ENCODE measurements around the gene HDAC5. TPM values are rescaled to one million over a fixed set of nuclear protein-coding genes. Genes with fewer than 3 reads are reported as not detected.

Gene HDAC5
- total RNA-seq, 1 experiment from 2014 or later: 33.7 TPM

DNA sequence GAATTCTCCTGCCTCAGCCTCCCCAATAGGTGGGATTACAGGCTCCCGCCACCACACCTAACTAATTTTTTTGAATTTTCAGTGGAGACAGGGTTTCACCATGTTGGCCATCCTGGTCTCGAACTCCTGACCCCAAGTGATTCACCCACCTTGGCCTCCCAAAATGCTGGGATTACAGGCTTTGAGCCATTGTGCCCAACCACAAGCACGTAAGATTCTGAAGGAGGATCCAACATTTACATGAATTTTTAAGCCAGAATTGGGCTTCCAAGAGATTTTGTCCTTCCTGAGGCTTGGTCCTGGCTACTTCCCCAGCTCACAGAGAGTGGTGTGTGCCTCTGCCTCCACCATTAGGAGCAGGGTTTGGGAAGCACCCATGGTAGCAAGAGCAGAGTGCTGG, 41.8 kb downstream of the HDAC5 start:
- DNase-seq (ENCODE audit: low read depth, low spot score): no peak
- in situ Hi-C loops (cut with HindIII; ENCODE audit: low pct_unique_long_range_greater_than_20kb, low sequenced_read_pairs): no loop called here

GRCh38 chr17:44079877-44080821, 43.3 kb downstream of the HDAC5 start:
- in situ Hi-C loops (cut with HindIII; ENCODE audit: low pct_unique_long_range_greater_than_20kb, low sequenced_read_pairs): no loop called here
- no peak for DNase-seq (ENCODE audit: low read depth, low spot score)

GRCh38 chr17:44078412-44078811, 45.0 kb downstream of the HDAC5 start:
- DNase-seq (ENCODE audit: low read depth, low spot score): no peak
- in situ Hi-C loops (cut with HindIII; ENCODE audit: low pct_unique_long_range_greater_than_20kb, low sequenced_read_pairs): no loop called here

DNA sequence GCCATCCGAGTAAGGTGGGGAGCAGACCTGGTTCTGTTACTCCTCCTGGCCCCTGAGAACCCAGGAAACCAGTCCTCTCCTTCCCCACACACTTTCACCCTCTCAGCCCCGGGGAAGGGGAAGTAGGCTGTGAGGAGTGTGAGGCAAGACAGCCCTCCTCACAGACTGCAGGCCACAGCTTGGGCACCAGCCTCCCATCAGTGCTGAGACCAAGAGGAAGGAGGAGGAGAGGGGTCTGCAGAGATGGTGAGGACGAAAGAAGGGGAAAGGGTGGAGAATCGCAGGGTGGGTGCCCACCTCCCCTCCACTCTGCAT, 45.9 kb downstream of the HDAC5 start:
- in situ Hi-C loops (cut with HindIII; ENCODE audit: low pct_unique_long_range_greater_than_20kb, low sequenced_read_pairs): no loop called here
- DNase-seq (ENCODE audit: low read depth, low spot score): no peak

DNA sequence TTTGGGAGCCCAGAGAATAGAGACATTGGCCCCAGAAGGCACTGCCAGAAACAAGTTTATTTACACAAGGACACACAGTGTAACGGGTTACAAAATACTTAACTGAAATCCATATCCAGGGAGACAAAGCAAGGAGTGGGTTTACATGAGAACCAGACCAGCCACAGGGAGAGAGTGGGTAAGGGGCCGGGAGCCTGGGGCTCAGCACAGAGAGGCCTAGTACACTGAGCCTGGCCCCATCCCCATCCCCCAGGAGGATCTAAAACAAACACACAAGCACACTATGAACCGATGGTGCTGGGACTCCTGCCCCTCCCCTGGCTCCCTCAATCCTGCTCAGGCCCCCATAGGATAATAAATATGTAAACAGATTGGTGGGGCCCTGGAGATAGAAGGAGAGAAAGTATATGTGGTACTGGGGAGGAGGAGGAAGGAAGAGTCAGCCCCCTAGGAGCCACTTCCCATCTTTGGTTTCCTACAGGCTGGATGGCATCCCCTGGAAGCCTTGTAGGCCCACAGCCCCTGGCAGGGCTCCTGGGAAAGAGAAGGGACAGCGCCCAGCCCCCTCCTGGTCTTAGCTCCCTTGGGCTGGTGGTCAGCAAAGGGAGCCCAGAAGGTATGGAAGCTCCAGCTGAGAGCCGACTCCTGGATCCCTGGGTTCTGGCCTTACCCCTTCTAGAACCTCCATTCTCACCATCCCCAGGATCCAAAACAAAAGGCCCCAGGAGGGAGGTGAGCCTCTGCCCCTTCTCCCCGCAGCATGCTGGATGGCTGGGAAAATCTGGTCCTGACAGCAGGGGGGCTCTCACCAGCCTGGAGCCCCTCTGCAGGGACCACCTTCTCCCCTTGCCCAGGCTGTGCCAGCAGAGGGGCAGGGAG, 46.5 kb downstream of the HDAC5 start:
- no peak for DNase-seq (ENCODE audit: low read depth, low spot score)
- in situ Hi-C loops (cut with HindIII; ENCODE audit: low pct_unique_long_range_greater_than_20kb, low sequenced_read_pairs): no loop called here

DNA sequence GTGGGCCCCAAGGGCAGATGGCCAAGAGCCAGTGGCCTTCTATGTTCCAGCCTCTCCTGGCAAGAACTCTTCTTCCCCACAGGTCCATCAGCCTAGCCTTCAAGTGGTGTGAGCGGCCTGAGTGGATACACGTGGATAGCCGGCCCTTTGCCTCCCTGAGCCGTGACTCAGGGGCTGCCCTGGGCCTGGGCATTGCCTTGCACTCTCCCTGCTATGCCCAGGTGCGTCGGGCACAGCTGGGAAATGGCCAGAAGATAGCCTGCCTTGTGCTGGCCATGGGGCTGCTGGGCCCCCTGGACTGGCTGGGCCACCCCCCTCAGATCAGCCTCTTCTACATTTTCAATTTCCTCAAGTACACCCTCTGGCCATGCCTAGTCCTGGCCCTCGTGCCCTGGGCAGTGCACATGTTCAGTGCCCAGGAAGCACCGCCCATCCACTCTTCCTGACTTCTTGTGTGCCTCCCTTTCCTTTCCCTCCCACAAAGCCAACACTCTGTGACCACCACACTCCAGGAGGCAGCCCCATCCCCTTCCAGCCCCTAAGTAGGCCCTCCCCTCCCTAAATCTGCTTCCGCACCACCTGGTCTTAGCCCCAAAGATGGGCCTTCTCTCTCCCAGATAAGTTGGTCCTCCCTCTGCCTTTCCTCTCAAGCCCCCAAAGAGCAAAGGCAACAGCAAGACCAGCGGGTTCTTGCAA, 47.7 kb downstream of the HDAC5 start:
- DNase-seq (ENCODE audit: low read depth, low spot score): no peak
- in situ Hi-C loops (cut with HindIII; ENCODE audit: low pct_unique_long_range_greater_than_20kb, low sequenced_read_pairs): no loop called here

- in situ Hi-C loops (cut with HindIII; ENCODE audit: low pct_unique_long_range_greater_than_20kb, low sequenced_read_pairs): no loop called here
- DNase-seq (ENCODE audit: low read depth, low spot score): no peak
These were observed 48.5 kb downstream of the HDAC5 start for GRCh38 chr17:44074911-44075285.

GRCh38 chr17:44074231-44074910, 49.1 kb downstream of the HDAC5 start:
- DNase-seq (ENCODE audit: low read depth, low spot score): no peak

DNA sequence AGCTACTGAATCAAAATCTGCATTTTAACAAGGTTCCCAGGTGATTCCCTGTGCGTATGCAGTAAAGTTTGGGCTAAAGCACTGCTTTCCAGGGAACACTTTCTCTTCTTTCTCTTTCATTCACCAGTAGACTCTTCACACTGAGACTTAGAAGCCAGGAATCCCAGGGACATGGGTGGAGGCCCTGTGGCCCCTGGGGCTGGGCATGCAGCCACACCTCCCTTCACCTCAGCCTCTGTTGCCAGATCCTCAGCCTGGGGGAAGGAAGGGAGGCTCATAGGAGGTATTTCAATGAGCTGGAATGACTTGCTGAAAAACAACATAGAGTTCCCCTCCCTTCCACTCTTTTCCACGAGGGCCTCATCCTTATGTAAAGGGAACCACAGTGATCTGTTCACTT, 51.7 kb downstream of the HDAC5 start:
- in situ Hi-C loops (cut with HindIII; ENCODE audit: low pct_unique_long_range_greater_than_20kb, low sequenced_read_pairs): no loop called here
- DNase-seq (ENCODE audit: low read depth, low spot score): no peak

More at GRCh38 chr17:44074231-44074910, 49.1 kb downstream of the HDAC5 start:
- in situ Hi-C loops (cut with HindIII; ENCODE audit: low pct_unique_long_range_greater_than_20kb, low sequenced_read_pairs): no loop called here

DNA sequence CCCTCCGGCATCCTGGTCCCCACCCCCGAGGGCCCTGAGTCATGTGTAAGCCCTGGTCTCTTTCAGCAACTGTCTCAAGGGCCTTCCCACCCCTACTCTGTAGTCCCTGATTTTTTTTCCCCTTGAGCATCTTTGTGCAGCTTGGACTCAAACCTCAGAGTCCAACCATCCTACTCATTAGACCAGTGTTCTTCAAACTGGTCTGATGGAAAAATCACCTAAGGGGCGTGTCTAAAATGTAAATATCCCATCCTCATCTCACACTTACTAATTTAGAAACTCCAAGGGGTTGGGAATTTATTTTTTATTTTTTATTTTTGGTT, 52.3 kb downstream of the HDAC5 start:
- in situ Hi-C loops (cut with HindIII; ENCODE audit: low pct_unique_long_range_greater_than_20kb, low sequenced_read_pairs): no loop called here
- DNase-seq (ENCODE audit: low read depth, low spot score): no peak

DNA sequence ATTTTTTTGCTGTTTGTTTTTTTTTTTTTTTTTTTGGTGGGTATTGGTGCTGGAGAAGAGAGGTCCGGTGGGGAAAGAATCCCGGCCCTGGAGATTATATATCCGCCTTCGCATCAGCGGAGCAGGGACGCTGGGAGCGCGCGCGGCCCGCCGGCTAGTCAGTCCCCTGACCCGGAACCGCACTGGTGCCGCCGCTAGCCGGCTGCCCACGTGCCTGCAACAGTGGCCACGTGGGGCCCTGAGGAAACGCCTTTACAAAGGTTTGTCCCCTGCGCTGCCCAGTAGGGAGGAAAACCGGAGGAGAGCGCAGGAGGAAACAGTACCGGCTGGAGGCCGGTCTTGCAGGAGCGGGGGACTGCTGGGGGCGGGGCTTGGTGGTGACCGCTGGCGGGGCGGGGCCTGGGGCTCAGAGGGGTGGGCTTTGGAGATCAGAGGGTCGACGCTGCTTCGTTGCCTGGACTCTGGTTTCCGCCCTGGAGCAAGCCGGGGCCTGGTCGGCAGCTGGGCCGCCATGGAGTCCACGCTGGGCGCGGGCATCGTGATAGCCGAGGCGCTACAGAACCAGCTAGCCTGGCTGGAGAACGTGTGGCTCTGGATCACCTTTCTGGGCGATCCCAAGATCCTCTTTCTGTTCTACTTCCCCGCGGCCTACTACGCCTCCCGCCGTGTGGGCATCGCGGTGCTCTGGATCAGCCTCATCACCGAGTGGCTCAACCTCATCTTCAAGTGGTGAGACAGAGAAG, 52.8 kb downstream of the HDAC5 start, which contains the start of gene G6PC3:
G6PC3 (plus strand) TSS at position 281 of the 743 bp plus-strand sequence; CDS start at position 512, 231 bp downstream.
- in situ Hi-C loops (cut with HindIII; ENCODE audit: low pct_unique_long_range_greater_than_20kb, low sequenced_read_pairs): no loop called here
- peak; percentile 99 for DNase-seq (ENCODE audit: low read depth, low spot score)

DNA sequence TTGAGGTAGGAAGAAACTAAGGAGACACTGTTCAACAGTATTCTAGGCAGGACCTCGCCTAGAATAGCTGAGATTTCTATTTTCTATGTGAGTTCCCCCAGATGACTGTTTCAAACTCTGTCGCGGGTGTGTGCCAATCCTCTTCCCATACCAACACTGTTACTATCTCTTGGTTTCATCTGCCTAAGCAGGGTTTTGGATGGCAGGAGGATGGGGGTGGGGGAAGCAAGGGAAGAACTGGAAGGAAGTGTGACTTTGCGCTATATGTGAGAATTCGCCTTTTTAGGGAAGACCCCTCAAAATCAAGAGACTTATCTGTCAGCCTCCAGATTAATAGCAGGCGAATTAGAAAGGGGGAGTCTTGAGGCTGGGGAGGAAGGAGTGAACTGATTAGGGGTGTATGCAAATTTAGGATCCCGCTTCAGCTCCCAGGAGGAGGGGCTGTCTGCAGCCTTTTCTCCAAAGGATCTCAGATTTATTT, 53.4 kb downstream of the HDAC5 start:
- in situ Hi-C loops (cut with HindIII; ENCODE audit: low pct_unique_long_range_greater_than_20kb, low sequenced_read_pairs): no loop called here
- peak; percentile 60 for DNase-seq (ENCODE audit: low read depth, low spot score)

GRCh38 chr17:44067545-44067940, 55.9 kb downstream of the HDAC5 start:
- in situ Hi-C loops (cut with HindIII; ENCODE audit: low pct_unique_long_range_greater_than_20kb, low sequenced_read_pairs): no loop called here
- DNase-seq (ENCODE audit: low read depth, low spot score): no peak

DNA sequence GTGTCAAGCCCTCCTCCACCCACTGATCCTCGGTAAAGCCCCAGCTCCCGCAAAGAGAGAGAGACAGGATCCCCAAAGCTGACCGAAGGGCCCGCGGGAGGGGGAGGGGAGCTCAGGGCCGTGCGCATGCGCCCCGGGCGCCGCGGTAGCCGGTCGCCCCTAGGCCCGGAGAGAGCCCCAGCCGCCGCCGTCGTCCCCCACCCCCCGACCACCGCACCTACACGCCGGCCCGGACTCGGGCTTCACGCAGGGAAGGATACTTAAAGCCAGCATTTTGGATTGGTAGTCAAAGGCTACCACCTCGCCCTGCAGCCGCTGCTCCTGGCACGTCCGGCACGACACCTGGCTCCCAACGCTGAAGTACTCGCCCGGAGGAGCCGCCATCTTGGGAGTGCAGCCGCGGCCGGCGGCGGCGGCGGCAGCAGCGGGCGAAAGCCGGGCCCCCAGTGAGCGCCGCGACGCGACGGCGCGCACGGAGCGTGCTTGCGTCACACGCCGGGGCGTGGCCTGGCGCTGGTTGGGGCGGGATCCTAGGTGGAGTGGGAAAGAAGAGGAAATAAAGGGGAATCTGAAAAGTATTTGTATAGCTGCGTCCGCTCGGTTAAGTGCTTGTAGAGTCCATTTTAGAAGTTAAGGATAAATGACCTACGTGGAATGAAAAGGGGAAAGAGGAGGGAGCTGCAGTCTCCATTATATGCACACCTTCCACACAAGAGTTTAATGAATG, 57.1 kb downstream of the HDAC5 start, which contains the start of gene LSM12:
LSM12 (minus strand) TSS at position 468 of the 727 bp plus-strand sequence; CDS start at position 384, 84 bp downstream.
- in situ Hi-C loops (cut with HindIII; ENCODE audit: low pct_unique_long_range_greater_than_20kb, low sequenced_read_pairs): no loop called here
- DNase-seq (ENCODE audit: low read depth, low spot score): peak; percentile 90

DNA sequence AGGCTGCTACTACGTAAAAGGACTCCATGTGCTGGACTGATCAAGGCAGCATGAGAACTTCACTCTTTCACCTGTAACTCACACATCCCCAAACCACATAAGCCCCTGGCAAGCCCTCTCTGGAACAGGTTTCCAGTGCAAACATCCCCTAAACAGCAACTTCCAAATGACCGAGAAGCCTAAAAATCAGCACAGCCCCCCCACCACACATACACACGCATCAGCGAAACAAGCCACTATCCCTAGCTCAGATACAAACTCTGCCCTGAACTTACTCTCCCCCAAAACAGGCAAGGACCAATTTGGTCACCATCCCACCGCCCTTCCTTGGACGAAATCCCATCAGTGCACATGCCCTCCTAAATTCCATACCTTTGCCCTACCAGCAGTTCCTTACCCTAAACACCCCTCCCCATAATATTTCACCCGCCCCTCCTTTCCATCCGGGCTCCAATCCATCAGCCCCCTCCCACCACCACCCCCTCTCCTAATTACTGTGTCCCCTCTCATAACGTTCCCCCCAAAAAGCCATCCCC, 57.7 kb downstream of the HDAC5 start:
- in situ Hi-C loops (cut with HindIII; ENCODE audit: low pct_unique_long_range_greater_than_20kb, low sequenced_read_pairs): no loop called here
- peak; percentile 8 for DNase-seq (ENCODE audit: low read depth, low spot score)
